Adrenal gland (tissue), 12 donors: ENCODE results near the gene ATOH7. TPM values are rescaled to one million over a fixed set of nuclear protein-coding genes. Genes with fewer than 3 reads are reported as not detected.

Experiments
- DNase-seq, 7 donors: peaks; one replicate each; pipeline ENCODE4 v3.0.0-alpha.2; 2019 to 2020
- H3K27ac ChIP-seq, 5 donors: fragments of 200-600 bp; sonication (generic) in 4 of 5; 1 replicate in 3 of 5; 2 replicates in 2 of 5; pipeline versions ENCODE4 v1.5.1 to v1.8.0; 2016 to 2020; ENCODE audit warnings: mild to moderate bottlenecking in 1 of 5
- H3K27me3 ChIP-seq: fragments of 200-600 bp; 2 replicates; pipeline ENCODE4 v1.8.0; 2021
- H3K36me3 ChIP-seq, 2 donors: fragments of 200-600 bp; replicated peaks in 1 of 2; 1 replicate in 1 of 2; 2 replicates in 1 of 2; pipeline versions ENCODE4 v1.5.1 to v1.8.0; 2018 to 2022
- H3K4me1 ChIP-seq, 2 donors: fragments of 200-600 bp; replicated peaks in 1 of 2; 1 replicate in 1 of 2; 2 replicates in 1 of 2; pipeline versions ENCODE4 v1.5.1 to v1.8.0; 2018 to 2021
- H3K4me3 ChIP-seq, 4 donors: fragments of 200-600 bp; sonication (generic) in 3 of 4; one replicate each; pipeline ENCODE4 v1.5.1; 2016 to 2018
- H3K9me3 ChIP-seq, 3 donors: fragments of 200-600 bp; sonication (generic) in 1 of 3; replicated peaks in 1 of 3; 1 replicate in 2 of 3; 2 replicates in 1 of 3; pipeline versions ENCODE4 v1.5.1 to v1.8.0; 2016 to 2021
- CTCF ChIP-seq, 6 experiments: fragments of 450-650 bp in 4 of 6; fragments of 200-600 bp in 2 of 6; sonication (generic) in 1 of 6; IDR thresholded peaks; 1 replicate in 5 of 6; 2 replicates in 1 of 6; pipeline versions ENCODE4 v1.5.1 to v1.8.0; 2016 to 2021; ENCODE audit warnings: antibody characterized with exemption in 6 of 6, mild to moderate bottlenecking in 2 of 6, moderate library complexity in 1 of 6
- POLR2A ChIP-seq, 2 donors: fragments of 450-650 bp; IDR thresholded peaks; one replicate each; pipeline ENCODE4 v1.6.1; 2017; ENCODE audit warnings: antibody characterized with exemption in 2 of 2, mild to moderate bottlenecking in 2 of 2, moderate library complexity in 1 of 2
- WGBS, 4 donors: extraction: QIAGEN DNeasy Blood & Tissue Kit in 2 of 4; methylation state at CpG; one replicate each; pipeline versions ENCODE4 v1.1.5 to v1.1.7; 2013 to 2017; 5-methylcytosine and 5-hydroxymethylcytosine counted together
- intact Hi-C, 2 donors: fragments of 100-400 bp; cut with DNase I; formaldehyde crosslinking; loops; one replicate each; pipeline versions ENCODE4 v1.14.1 to v1.15.0; 2022 to 2023
- polyA plus RNA-seq, 3 donors: library from polyadenylated mRNA; stranded (reverse); fragments of 200-250 nt in 2 of 3; fragments of 350-450 nt in 1 of 3; fragmentation: Illumina TruSeq in 1 of 3; extraction: RNeasy Lipid Tissue Mini Kit (QIAGEN cat#74804) in 1 of 3; gene quantifications; one replicate each; pipeline ENCODE4 v1.2.3, GENCODE V29; 2013 to 2014
- total RNA-seq, 9 donors: library from RNA; depleted of rRNA in 4 of 9; stranded (reverse); fragments of >200 nt in 4 of 9; fragments of 120-200 nt in 1 of 9; fragmentation: NEBNext Ultra II Directional in 1 of 9; extraction: Animal tissue kit (Norgen Biotek cat#: 25700) in 1 of 9; gene quantifications; one replicate each; pipeline versions ENCODE4 v1.1.0 to v1.2.4, GENCODE V29; 2013 to 2023
- donor health status: healthy with polysubstance abuse.
- donor health status: Bipolar disorder and iron deficiency.
- donor health status: DM: yes; HTN: yes; CAD: no.
- donor health status: DM: no; HTN: no; CAD: no.
- donor health status: DM: no; HTN: no; CAD: no.
- donor health status: DM: yes; HTN: yes; CAD: no.

Gene ATOH7
- total and polyA plus RNA-seq, 12 donors, result 0.14 to 0.71 (median 0.29) TPM; not detected in 6

DNA sequence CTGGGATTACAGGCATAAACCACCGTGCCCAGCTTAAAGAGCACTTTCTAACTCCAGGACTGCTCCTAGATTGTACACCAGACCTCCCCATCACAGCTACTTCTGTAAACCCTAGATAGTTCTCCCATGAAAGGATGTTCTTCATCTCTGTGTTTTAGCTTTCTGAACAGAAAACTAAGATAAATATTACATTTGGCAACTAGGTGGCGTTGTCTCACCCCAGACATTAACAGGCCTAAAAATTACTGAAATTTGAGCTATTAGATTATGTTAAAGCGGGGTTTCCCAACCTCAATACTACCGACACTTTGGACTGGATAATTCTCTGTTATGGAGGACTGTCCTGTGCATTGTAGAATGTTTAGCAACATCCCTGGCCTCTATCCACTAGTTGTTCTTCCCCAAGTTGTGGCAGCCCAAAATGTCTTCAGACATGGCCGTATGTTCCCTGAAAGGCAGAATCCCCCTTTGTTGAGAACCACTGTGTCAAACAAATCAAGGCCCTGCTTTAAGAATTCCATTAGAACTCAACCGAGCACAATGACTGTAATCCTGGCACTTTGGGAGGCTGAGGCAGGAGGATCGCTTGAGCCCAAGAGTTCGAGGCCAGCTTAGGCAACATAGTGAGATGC, 19.1 kb downstream of the ATOH7 start:
- 46 to 54% (median 50%) methylated on average over 8 of the region's 8 CpGs for WGBS, 4 donors
- Histone ChIP-seq H3K4me1 (no peaks in the 10 kb centered on the region), H3K4me3 (no peak overlapping the region), H3K36me3 (no peaks in the 10 kb centered on the region), H3K27me3 (no peaks in the 10 kb centered on the region), H3K27ac (no peak overlapping the region), H3K9me3 (no peaks in the 10 kb centered on the region)
- no peak for DNase-seq
- intact Hi-C loops, result loop anchor here (5.0 to 10.0 kb wide), 2 partner anchors 92 to 134 kb away; no protein-coding TSS in a partner anchor
- TF ChIP-seq CTCF (IDR thresholded peaks at IDR 0.05) (peak; percentile 49 to 72 (median 66)), POLR2A (IDR thresholded peaks at IDR 0.05) (no peak)

- no peak for DNase-seq
- intact Hi-C loops, result loop anchor here (5.0 to 10.0 kb wide), 2 partner anchors 93 to 136 kb away; no protein-coding TSS in a partner anchor
- WGBS, 4 donors, result 60 to 79% (median 65%) methylated on average over 1 of the region's 1 CpG
- Histone ChIP-seq H3K9me3 (no peaks in the 10 kb centered on the region), H3K27me3 (no peaks in the 10 kb centered on the region), H3K4me3 (no peak overlapping the region), H3K4me1 (no peaks in the 10 kb centered on the region), H3K27ac (no peak overlapping the region), H3K36me3 (no peaks in the 10 kb centered on the region)
- TF ChIP-seq POLR2A (IDR thresholded peaks at IDR 0.05) (no peak), CTCF (IDR thresholded peaks at IDR 0.05) (no peak)
Observed at GRCh38 chr10:68211669-68212068, 20.2 kb downstream of the ATOH7 start.

DNA sequence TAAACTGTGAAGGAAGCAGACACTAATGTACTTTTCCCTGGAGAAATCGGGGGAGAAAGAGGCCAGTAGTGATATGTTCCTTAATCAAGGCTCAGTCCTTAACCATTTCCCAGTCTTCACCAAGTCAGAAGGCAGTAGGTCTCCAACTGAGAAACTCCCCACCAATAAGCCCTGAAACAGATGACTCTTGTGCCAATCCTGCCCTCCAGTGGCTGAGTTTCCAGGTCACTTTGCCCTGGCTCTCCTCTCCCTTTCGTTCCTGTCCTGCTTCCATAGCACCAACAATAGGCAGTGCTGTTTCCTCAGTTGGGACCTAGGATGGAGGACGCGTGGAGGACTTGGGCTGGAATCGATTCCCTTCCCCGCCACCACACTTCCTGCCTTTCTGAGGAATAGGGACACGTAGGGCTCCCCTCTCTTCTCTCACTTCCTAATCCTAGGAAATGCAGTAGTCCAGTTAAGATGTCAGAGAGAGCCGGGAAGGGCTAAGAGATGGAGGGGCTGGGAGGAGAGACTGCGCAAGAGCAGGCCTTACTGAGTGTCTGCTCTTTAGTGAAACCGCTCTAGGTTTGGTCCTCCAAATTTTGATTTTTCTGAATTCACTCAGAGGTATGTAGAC, 23.4 kb downstream of the ATOH7 start:
- WGBS, 4 donors, result 42 to 47% (median 43%) methylated on average over 10 of the region's 10 CpGs
- Histone ChIP-seq H3K9me3 (no peaks in the 10 kb centered on the region), H3K27me3 (no peaks in the 10 kb centered on the region), H3K27ac (no peak overlapping the region), H3K4me3 (no peak overlapping the region), H3K36me3 (no peaks in the 10 kb centered on the region), H3K4me1 (no peaks in the 10 kb centered on the region)
- TF ChIP-seq CTCF (IDR thresholded peaks at IDR 0.05) (peak; percentile 42 to 82 (median 64)), POLR2A (IDR thresholded peaks at IDR 0.05) (no peak)
- intact Hi-C loops, result loop anchor here in 1 of 2 donors (5.0 to 10.0 kb wide), 2 partner anchors 126 to 354 kb away; no protein-coding TSS in a partner anchor
- DNase-seq, result peak; percentile 66 to 83 (median 77)

DNA sequence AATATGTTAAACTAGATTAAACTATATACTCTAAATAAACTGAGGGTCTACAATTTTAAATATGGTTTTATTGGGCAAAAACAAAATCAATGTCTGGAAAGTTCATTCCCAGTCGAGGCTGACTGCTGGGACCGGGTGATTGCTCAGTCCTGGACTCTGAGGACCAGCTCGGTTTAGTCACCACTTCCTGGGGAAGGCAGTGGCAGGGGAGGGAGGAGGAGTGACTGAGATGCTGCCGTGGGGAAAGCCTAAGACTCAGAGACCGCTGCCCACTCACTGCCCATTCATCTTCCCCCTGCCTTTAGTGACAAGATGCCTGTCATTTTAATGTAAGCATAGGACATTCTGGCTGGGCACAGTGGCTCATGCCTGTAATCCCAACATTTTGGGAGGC, 29.0 kb downstream of the ATOH7 start:
- 15 to 27% (median 22%) methylated on average over 4 to 5 of the region's 5 CpGs for WGBS, 4 donors
- H3K4me3 ChIP-seq, result no peak overlapping the region
- intact Hi-C loops, result loop anchor here in 1 of 2 donors (10.0 kb wide), 1 partner anchor 348 kb away; no protein-coding TSS in a partner anchor
- no peak overlapping the region for H3K27ac ChIP-seq
- peak in 5 of 7 donors; percentile 22 to 55 (median 34) for DNase-seq
- H3K27me3 ChIP-seq, result no peaks in the 10 kb centered on the region
- H3K4me1 ChIP-seq, result no peaks in the 10 kb centered on the region
- H3K36me3 ChIP-seq, result no peaks in the 10 kb centered on the region
- TF ChIP-seq CTCF (IDR thresholded peaks at IDR 0.05) (no peak), POLR2A (IDR thresholded peaks at IDR 0.05) (no peak)
- H3K9me3 ChIP-seq, result no peaks in the 10 kb centered on the region
